A549 (cell line): Measurements from ENCODE around the gene SF3A2. TPM values are rescaled to one million over a fixed set of nuclear protein-coding genes. Genes with fewer than 3 reads are reported as not detected.
A peak's percentile ranks its signal among the peaks of the same experiment; 100 is the strongest.
"Not testable (repeated sequence)": the region's sequence is repeated elsewhere in the genome, so short reads cannot be mapped to it uniquely, and the experiment has no call there.

Experiments
- ATAC-seq, 2 experiments: fragments of 200-7000 bp in 1 of 2; fragments of >200 bp in 1 of 2; cut with Nextera tagmentation in 1 of 2; cut with Tn5 transposase in 1 of 2; 3 replicates each; pipeline versions ENCODE4 v1.8.0 to v1.9.1; 2018 to 2020; ENCODE audit warnings: mild to moderate bottlenecking in 1 of 2, moderate library complexity in 1 of 2
- CTCF ChIA-PET: fragments of 300-600 bp; sonication (Branson Sonifier 250); formaldehyde crosslinking; extraction: SDS; loops from one replicate; lab custom pipeline; 2021; ENCODE audit warnings: antibody characterized with exemption, inconsistent platforms; lab: Yijun Ruan, JAX
- POLR2A ChIA-PET: fragments of 350-600 bp; formaldehyde crosslinking; extraction: SDS; loops from one replicate; lab custom pipeline; 2021; ENCODE audit warnings: antibody characterized with exemption, inconsistent platforms; lab: Yijun Ruan, JAX
- DNase-seq, 2 experiments: peaks; one replicate each; pipeline versions ENCODE4 v3.0.0 to v3.0.0-alpha.2; 2011 to 2016; ENCODE audit warnings: low read depth in 1 of 2, low spot score in 1 of 2
- FAIRE-seq: peaks from 2 replicates; lab custom pipeline; 2011; peaks lifted over from hg19 to GRCh38; lab: Jason Lieb, UNC
- H3K27ac ChIP-seq, 2 experiments: fragments of >200 bp; sonication (Bioruptor Twin); formaldehyde crosslinking; 3 replicates each; pipeline ENCODE4 v1.5.1; 2016 to 2017
- H3K4me1 ChIP-seq: fragments of >200 bp; sonication (Bioruptor Twin); formaldehyde crosslinking; 3 replicates; pipeline ENCODE4 v1.6.1; 2016
- H3K4me2 ChIP-seq: fragments of >200 bp; sonication (Bioruptor Twin); formaldehyde crosslinking; 3 replicates; pipeline ENCODE4 v1.6.1; 2016
- H3K4me3 ChIP-seq: fragments of >200 bp; sonication (Bioruptor Twin); formaldehyde crosslinking; 3 replicates; pipeline ENCODE4 v1.5.1; 2016
- H3K9me3 ChIP-seq: fragments of >200 bp; sonication (Bioruptor Twin); formaldehyde crosslinking; 3 replicates; pipeline ENCODE4 v1.6.1; 2016
- CBX8 ChIP-seq: fragments of 200-600 bp; sonication (generic); IDR thresholded peaks from 2 replicates; pipeline ENCODE4 v1.6.1; 2016
- CHD4 ChIP-seq: fragments of 200-600 bp; sonication (generic); IDR thresholded peaks from 2 replicates; pipeline ENCODE4 v1.6.1; 2016; ENCODE audit warnings: antibody characterized with exemption, mild to moderate bottlenecking, borderline replicate concordance
- HDAC2 ChIP-seq: fragments of 200-600 bp; sonication (generic); IDR thresholded peaks from 2 replicates; pipeline ENCODE4 v1.6.1; 2016
- JUNB ChIP-seq: fragments of >200 bp; sonication (Bioruptor Twin); formaldehyde crosslinking; IDR thresholded peaks from 2 replicates; pipeline ENCODE4 v1.6.1; 2016
- KDM1A ChIP-seq: fragments of 200-600 bp; sonication (generic); IDR thresholded peaks from 2 replicates; pipeline ENCODE4 v1.6.1; 2016; ENCODE audit warnings: low read depth, mild to moderate bottlenecking
- NPAS2 ChIP-seq: fragments of 250-450 bp; sonication (Bioruptor Pico); IDR thresholded peaks from 2 replicates; pipeline ENCODE4 v1.8.0; 2022; ENCODE audit warnings: mild to moderate bottlenecking, moderate library complexity, borderline replicate concordance
- POLR2A ChIP-seq: IDR thresholded peaks from 2 replicates; pipeline ENCODE4 v1.6.1; 2012; ENCODE audit warnings: mild to moderate bottlenecking, low read length
- RAD21 ChIP-seq, 2 experiments: fragments of >200 bp in 1 of 2; sonication (Bioruptor Twin) in 1 of 2; formaldehyde crosslinking in 1 of 2; IDR thresholded peaks in 1 of 2; conservative IDR thresholded peaks in 1 of 2; 2 replicates in 1 of 2; 3 replicates in 1 of 2; pipeline ENCODE4 v1.6.1; 2012 to 2018; ENCODE audit warnings: inconsistent platforms in 1 of 2
- RCOR1 ChIP-seq: fragments of 150-350 bp; IDR thresholded peaks from 2 replicates; pipeline ENCODE4 v1.6.1; 2014; ENCODE audit warnings: antibody characterized with exemption, low read length, low read depth
- REST ChIP-seq: fragments of 200-600 bp; sonication (generic); IDR thresholded peaks from 2 replicates; pipeline ENCODE4 v1.6.1; 2016; ENCODE audit warnings: antibody characterized with exemption, mild to moderate bottlenecking, moderate library complexity
- SREBF2 ChIP-seq: fragments of 450-650 bp; IDR thresholded peaks from 2 replicates; pipeline ENCODE4 v1.6.1; 2014; ENCODE audit warnings: mild to moderate bottlenecking, moderate library complexity
- ZFP36 ChIP-seq: fragments of 450-650 bp; IDR thresholded peaks from 2 replicates; pipeline ENCODE4 v1.6.1; 2014; ENCODE audit warnings: borderline replicate concordance; ENCODE audit not compliant: partially characterized antibody
- WGBS: methylation state at CpG from one replicate; pipeline ENCODE4 v1.1.6; 2017; ENCODE audit errors: missing lambda C conversion rate; 5-methylcytosine and 5-hydroxymethylcytosine counted together
- polyA plus RNA-seq, 4 experiments: library from polyadenylated mRNA; depleted of rRNA in 3 of 4; stranded (reverse); fragments of >200 nt; fragmentation: RNase III in 1 of 4; extraction: RNeasy Plus Mini Kit Qiagen cat#74134 plus additional on column Dnase treatment in 1 of 4; gene quantifications; 2 replicates in 3 of 4; 3 replicates in 1 of 4; pipeline ENCODE4 v1.2.3, GENCODE V29; 2011 to 2017
- TF ChIP-seq, protein P1 (sequence below): IDR thresholded peaks from 2 replicates; pipeline ENCODE4 v1.6.1; 2012; ENCODE audit warnings: low read depth, borderline replicate concordance
- TF ChIP-seq, protein P2 (sequence below): fragments of 150-350 bp; IDR thresholded peaks from 2 replicates; pipeline ENCODE4 v1.6.1; 2014; ENCODE audit warnings: low read depth, mild to moderate bottlenecking, low read length

The SF3A2 gene
- polyA plus RNA-seq, 2 of the 4 experiments (the other 2 are of a cell fraction), result 11.9 to 68.2 TPM

DNA sequence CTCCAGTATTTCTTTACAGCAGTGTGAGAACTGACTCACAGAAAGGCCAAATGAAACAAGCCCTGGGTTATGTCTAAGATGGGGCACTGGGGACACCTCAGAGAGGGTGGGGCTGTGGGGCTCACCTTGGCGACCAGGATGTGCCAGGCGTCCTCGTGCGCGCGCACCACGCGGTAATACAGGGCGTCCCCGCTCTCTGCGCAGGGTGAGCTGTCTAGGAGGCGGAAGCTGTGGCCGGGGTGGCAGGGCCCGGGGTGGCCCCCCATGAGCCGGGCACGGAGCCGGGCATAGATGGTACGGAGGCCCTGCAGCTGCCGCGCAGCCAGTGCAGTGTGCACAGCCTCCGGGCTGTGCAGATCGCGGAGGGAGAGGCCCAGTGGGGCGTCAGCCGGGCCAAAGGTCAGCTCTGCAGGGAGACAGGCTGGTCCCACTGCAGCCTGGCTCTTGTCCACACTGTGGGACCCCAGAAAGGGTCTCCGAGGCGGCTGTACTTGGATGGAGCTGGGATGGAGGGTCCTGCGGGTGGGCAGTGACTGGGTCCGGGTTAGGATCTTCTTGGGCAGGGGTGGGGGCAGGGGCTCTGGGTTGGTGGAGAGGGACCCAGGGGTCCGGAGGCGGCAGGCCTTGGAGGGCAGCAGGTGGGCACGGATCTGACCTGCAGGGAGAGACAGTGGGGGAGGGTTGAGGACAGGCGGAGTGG lies 42.0 kb downstream of the SF3A2 start (continued):
- TF ChIP-seq KDM1A, result no peak
- TF ChIP-seq, protein P1, sequence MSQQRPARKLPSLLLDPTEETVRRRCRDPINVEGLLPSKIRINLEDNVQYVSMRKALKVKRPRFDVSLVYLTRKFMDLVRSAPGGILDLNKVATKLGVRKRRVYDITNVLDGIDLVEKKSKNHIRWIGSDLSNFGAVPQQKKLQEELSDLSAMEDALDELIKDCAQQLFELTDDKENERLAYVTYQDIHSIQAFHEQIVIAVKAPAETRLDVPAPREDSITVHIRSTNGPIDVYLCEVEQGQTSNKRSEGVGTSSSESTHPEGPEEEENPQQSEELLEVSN, result no peak
- TF ChIP-seq POLR2A, result no peak
- TF ChIP-seq HDAC2, result no peak

- TF ChIP-seq ZFP36, result no peak
- no peak for TF ChIP-seq CBX8
- no peak for TF ChIP-seq REST
- TF ChIP-seq, protein P2, sequence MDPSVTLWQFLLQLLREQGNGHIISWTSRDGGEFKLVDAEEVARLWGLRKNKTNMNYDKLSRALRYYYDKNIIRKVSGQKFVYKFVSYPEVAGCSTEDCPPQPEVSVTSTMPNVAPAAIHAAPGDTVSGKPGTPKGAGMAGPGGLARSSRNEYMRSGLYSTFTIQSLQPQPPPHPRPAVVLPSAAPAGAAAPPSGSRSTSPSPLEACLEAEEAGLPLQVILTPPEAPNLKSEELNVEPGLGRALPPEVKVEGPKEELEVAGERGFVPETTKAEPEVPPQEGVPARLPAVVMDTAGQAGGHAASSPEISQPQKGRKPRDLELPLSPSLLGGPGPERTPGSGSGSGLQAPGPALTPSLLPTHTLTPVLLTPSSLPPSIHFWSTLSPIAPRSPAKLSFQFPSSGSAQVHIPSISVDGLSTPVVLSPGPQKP, result no peak
- no peak for TF ChIP-seq CHD4
- no peak for TF ChIP-seq NPAS2 (CRISPR knock-in tag)
- TF ChIP-seq SREBF2, result no peak
- TF ChIP-seq JUNB, result no peak
- TF ChIP-seq RCOR1, result no peak
- no peak for TF ChIP-seq RAD21 (conservative IDR thresholded peaks at IDR 0.05 in 1 of 2, IDR thresholded peaks at IDR 0.05 in 1 of 2)
- ChIA-PET POLR2A (no interaction called here), CTCF (no interaction called here)
- H3K4me2 ChIP-seq, result no peak overlapping the region
- H3K9me3 ChIP-seq, result no peaks in the 10 kb centered on the region
- peak; percentile 11 to 15; a peak in 1 of 6 replicates for ATAC-seq
- no peak for FAIRE-seq
- no peak overlapping the region for H3K4me3 ChIP-seq
- no peak overlapping the region for H3K27ac ChIP-seq
- H3K4me1 ChIP-seq, result no peaks in the 10 kb centered on the region
- 82% methylated on average over 10 of the region's 26 CpGs for WGBS
- DNase-seq, result no peak
Observed at GRCh38 chr19:2280633-2281264, 44.1 kb downstream of the SF3A2 start.

DNA sequence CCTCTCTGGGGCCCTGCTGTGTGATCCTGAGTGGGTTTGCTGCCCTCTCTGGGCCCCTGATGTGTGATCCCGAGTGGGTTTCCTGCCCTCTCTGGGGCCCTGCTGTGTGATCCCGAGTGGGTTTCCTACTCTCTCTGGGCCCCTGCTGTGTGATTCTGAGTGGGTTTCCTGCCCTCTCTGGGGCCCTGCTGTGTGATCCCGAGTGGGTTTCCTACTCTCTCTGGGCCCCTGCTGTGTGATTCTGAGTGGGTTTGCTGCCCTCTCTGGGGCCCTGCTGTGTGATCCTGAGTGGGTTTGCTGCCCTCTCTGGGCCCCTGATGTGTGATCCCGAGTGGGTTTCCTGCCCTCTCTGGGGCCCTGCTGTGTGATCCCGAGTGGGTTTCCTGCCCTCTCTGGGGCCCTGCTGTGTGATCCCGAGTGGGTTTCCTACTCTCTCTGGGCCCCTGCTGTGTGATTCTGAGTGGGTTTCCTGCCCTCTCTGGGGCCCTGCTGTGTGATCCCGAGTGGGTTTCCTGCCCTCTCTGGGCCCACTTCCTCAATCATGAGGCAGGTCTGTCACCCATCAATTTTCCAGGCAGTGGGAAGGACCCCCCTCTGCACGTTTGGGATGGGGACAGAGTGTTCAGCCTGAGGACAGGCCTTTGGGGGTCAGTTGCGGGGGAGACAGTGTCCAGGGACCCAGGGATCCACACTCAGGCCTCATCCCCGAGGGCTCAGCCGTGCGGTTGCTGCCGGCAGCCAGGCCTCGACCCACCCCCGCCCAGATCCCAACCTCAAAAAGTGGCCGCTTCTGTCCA lies 44.8 kb downstream of the SF3A2 start:
- H3K9me3 ChIP-seq, POLR2A ChIA-PET, FAIRE-seq, ATAC-seq, H3K4me1 ChIP-seq, DNase-seq, H3K4me2 ChIP-seq, H3K27ac ChIP-seq, H3K4me3 ChIP-seq: not testable (repeated sequence)
- CTCF ChIA-PET, result interaction anchor here (1.2 to 1.8 kb wide), 2 partner anchors 35 to 355 kb away, joined by 3 to 4 read pairs; no protein-coding TSS in a partner anchor
- peak; percentile 32 for TF ChIP-seq ZFP36
- 17% methylated on average over 2 of the region's 16 CpGs for WGBS
